ENCODE measurements around the gene HBQ1.

Gene HBQ1

DNA sequence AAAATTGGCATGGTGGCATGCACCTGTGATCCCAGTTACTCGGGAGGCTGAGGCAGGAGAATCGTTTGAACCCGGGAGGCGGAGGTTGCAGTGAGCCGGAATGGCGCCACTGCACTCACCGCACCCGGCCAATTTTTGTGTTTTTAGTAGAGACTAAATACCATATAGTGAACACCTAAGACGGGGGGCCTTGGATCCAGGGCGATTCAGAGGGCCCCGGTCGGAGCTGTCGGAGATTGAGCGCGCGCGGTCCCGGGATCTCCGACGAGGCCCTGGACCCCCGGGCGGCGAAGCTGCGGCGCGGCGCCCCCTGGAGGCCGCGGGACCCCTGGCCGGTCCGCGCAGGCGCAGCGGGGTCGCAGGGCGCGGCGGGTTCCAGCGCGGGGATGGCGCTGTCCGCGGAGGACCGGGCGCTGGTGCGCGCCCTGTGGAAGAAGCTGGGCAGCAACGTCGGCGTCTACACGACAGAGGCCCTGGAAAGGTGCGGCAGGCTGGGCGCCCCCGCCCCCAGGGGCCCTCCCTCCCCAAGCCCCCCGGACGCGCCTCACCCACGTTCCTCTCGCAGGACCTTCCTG, at the start of gene HBQ1:
Gene HBQ1, plus strand, starts transcription at position 359 of the 575 bp plus-strand sequence. Its CDS starts 28 bp downstream, at position 387.
- TF ChIP-seq, protein P1, sequence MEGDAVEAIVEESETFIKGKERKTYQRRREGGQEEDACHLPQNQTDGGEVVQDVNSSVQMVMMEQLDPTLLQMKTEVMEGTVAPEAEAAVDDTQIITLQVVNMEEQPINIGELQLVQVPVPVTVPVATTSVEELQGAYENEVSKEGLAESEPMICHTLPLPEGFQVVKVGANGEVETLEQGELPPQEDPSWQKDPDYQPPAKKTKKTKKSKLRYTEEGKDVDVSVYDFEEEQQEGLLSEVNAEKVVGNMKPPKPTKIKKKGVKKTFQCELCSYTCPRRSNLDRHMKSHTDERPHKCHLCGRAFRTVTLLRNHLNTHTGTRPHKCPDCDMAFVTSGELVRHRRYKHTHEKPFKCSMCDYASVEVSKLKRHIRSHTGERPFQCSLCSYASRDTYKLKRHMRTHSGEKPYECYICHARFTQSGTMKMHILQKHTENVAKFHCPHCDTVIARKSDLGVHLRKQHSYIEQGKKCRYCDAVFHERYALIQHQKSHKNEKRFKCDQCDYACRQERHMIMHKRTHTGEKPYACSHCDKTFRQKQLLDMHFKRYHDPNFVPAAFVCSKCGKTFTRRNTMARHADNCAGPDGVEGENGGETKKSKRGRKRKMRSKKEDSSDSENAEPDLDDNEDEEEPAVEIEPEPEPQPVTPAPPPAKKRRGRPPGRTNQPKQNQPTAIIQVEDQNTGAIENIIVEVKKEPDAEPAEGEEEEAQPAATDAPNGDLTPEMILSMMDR (IDR thresholded peaks at IDR 0.05; ENCODE audit: extremely low read depth, missing control alignments) = no peak
- DNase-seq (ENCODE audit: low spot score) = peak; percentile 78

DNA sequence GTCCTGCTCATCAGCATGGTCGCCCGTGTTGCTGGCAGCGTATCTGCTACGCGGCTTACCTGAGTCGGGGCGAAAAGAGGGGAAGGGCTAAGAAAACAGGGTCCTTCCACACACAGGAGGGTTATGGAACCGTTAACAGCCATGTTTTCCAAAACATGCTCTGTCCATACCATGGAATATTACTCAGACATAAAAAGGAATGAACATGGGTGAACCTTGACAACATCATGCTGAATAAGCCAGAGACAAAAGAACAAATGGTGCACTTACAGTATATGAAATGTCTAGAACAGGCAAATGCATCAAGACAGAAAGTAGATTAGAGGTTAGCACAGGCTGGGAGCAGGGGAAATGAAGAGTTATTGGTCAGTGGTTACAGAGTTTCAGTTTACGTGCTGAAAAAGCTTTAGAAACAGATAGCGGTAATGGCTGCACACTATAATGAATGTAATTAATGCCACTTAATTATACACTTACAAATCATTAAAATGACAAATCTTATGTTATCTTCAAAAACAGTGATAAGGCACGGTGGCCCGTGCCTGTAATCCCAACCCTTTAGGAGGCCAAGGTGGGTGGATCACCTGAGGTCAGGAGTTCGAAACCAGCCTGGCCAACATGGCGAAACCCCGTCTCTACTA, 49.6 kb upstream of the HBQ1 start:
- TF ChIP-seq, protein P1 (IDR thresholded peaks at IDR 0.05; ENCODE audit: extremely low read depth, missing control alignments) = no peak
- no peak for DNase-seq (ENCODE audit: low spot score)

GRCh38 chr16:132120-132519, 48.1 kb upstream of the HBQ1 start:
- DNase-seq (ENCODE audit: low spot score) = no peak
- TF ChIP-seq, protein P1 (IDR thresholded peaks at IDR 0.05; ENCODE audit: extremely low read depth, missing control alignments) = no peak

DNA sequence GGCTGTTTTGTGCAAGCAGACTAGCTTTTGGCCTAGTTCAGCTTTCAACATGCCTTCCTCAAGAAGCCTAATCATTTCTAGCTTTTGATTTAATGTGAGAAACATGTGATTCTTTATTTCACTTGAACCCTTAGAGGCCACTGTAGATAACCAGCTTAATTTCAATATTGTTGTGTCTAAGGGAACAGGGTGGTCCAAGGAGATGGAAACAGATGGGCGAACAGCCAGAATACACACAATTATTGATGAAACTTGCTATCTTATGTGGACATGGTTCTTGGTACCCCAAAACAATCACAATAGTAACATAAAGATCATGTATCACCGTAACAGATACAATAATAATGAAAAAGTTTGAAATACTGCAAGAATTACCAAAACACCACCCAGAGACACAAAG, 46.5 kb upstream of the HBQ1 start:
- DNase-seq (ENCODE audit: low spot score) = no peak
- TF ChIP-seq, protein P1 (IDR thresholded peaks at IDR 0.05; ENCODE audit: extremely low read depth, missing control alignments) = no peak

- TF ChIP-seq, protein P1 (IDR thresholded peaks at IDR 0.05; ENCODE audit: extremely low read depth, missing control alignments) = no peak
- peak; percentile 38 for DNase-seq (ENCODE audit: low spot score)
These were observed 42.2 kb upstream of the HBQ1 start for GRCh38 chr16:138049-138417.

DNA sequence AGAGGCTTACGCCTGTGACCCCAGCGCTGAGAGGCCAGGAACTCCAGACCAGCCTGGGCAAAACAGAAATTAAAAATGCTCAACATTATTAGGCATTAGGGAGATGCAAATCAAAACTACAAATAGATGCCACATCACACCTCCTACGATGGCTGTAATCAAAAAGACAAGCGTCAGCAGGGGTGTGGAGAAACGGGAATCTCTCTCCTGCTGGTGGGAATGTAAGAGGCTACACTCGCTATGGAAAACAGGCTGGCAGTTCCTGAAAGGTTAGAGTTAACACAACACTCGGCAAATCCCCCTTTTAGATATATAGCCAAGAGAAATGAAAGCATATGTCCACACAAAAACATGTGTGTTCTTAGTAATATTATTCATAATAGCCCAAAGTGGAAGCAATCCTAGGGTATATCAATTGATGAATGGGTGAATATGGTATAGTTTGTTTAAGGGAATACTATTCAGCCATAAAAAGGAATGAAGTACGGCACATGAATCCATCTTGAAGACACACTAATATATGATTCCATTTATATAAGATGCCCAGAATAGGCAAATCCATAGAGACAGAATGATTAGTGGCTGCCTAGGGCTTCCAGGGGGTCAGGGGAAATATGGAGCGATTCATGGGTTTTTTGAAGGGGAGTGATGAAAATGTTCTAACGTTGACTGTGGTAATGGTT, 39.9 kb upstream of the HBQ1 start:
- DNase-seq (ENCODE audit: low spot score) = no peak

More for the DNA sequence above, 39.9 kb upstream of the HBQ1 start:
- TF ChIP-seq, protein P1 (IDR thresholded peaks at IDR 0.05; ENCODE audit: extremely low read depth, missing control alignments) = no peak
